Ectodermal cell (in vitro differentiated cells): Measurements from ENCODE around the gene AADAT.
"Not testable (repeated sequence)": the region's sequence is repeated elsewhere in the genome, so short reads cannot be mapped to it uniquely, and the experiment has no call there.

Experiments used
- H3K27ac ChIP-seq: 2 replicates; pipeline ENCODE4 v1.7.0; 2013; ENCODE audit warnings: mild to moderate bottlenecking, low read depth, low read length; ENCODE audit not compliant: insufficient read depth, poor library complexity, severe bottlenecking
- H3K27me3 ChIP-seq: 2 replicates; pipeline ENCODE4 v1.7.0; 2013; ENCODE audit warnings: mild to moderate bottlenecking, low read length; ENCODE audit not compliant: insufficient read depth, control insufficient read depth, poor library complexity, severe bottlenecking
- H3K36me3 ChIP-seq: one replicate; pipeline ENCODE4 v1.7.0; 2013; ENCODE audit warnings: low read length; ENCODE audit not compliant: control insufficient read depth, insufficient read depth
- H3K4me1 ChIP-seq: one replicate; pipeline ENCODE4 v1.7.0; 2013; ENCODE audit warnings: low read length; ENCODE audit not compliant: control insufficient read depth, insufficient read depth
- H3K4me3 ChIP-seq: 2 replicates; pipeline ENCODE4 v1.7.0; 2013; ENCODE audit warnings: low read depth, low read length, control low read depth; ENCODE audit not compliant: insufficient read depth
- H3K9me3 ChIP-seq: 2 replicates; pipeline ENCODE4 v1.7.0; 2013; ENCODE audit warnings: mild to moderate bottlenecking, low read length, moderate library complexity; ENCODE audit not compliant: control insufficient read depth
- WGBS, 2 experiments: methylation state at CpG; one replicate each; pipeline ENCODE4 v1.1.7; 2013; ENCODE audit warnings: missing lambda C conversion rate in 2 of 2; 5-methylcytosine and 5-hydroxymethylcytosine counted together

Gene AADAT

DNA sequence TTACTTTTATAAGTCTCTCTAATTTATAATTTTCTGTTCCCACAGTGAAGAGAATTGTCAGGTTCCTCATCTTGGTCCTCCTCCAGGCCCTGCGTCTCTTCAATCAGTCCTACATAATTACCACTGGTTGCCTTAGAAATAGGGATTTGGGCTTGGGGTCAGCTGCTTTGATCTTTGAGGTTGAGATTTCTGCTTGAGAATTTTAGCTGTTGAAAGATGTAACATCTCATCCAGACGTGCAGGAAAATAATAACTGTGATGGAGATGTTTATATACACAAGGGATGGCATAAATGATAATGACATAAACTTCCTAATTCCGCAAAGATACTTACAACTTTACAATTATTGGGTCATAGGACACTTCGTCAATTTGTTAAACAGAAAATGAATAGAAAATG, 30.3 kb downstream of the AADAT start:
- H3K4me1 ChIP-seq: no peaks in the 10 kb centered on the region
- WGBS, 2 experiments: 82 to 89% methylated on average over 3 to 4 of the region's 4 CpGs
- peaks cover 4% of the 10 kb centered on the region for H3K36me3 ChIP-seq

DNA sequence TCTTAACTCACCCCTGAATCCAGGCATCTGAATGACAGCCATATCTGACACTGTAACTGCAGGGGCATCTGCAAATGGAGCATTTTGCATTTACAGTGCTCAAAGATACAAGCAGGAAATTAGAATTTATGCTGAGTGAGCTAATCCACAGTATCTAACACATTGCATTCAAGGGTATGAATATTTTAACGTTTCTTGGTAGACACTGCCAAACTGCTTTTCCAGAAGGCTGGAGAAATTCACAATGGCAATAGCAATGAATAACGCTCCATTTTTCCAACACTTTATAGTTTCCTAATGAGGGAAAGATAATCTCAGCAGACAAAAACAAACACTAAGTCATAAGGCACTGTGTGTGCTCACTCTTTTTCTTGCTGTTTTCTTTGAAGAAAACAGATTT, 30.9 kb downstream of the AADAT start:
- Histone ChIP-seq H3K27ac (no peak overlapping the region), H3K36me3 (peaks cover 4% of the 10 kb centered on the region), H3K9me3 (no peaks in the 10 kb centered on the region), H3K4me3 (no peak overlapping the region), H3K4me1 (no peaks in the 10 kb centered on the region), H3K27me3 (no peaks in the 10 kb centered on the region)
- 90 to 96% methylated on average over 2 of the region's 2 CpGs for WGBS, 2 experiments

More for the DNA sequence above, 30.3 kb downstream of the AADAT start:
- Histone ChIP-seq H3K27me3 (no peaks in the 10 kb centered on the region), H3K27ac (no peak overlapping the region), H3K9me3 (no peaks in the 10 kb centered on the region), H3K4me3 (no peak overlapping the region)

DNA sequence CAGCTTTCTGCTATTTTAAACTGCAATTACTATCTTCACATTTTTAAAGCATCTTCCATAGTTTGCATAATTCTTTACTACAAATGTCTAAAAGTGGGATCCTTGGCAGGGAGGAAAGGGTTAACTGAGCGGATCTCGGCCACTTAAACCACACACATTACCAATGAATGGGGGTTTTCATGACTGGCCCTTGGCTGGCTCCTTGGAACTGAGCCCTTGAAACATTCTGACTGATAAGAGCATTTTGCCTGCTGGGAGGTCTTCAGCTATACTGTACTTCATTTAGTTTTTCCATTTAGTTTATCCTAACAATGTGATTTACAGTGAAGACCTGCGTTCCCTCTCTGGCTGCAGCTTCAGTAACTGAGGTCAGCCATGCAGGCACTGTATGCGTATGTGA, 31.9 kb downstream of the AADAT start:
- Histone ChIP-seq H3K4me3 (no peak overlapping the region), H3K36me3 (peaks cover 4% of the 10 kb centered on the region), H3K9me3 (no peaks in the 10 kb centered on the region), H3K4me1 (no peaks in the 10 kb centered on the region), H3K27ac (no peak overlapping the region), H3K27me3 (no peaks in the 10 kb centered on the region)
- WGBS, 2 experiments: 82 to 93% methylated on average over 4 of the region's 4 CpGs

DNA sequence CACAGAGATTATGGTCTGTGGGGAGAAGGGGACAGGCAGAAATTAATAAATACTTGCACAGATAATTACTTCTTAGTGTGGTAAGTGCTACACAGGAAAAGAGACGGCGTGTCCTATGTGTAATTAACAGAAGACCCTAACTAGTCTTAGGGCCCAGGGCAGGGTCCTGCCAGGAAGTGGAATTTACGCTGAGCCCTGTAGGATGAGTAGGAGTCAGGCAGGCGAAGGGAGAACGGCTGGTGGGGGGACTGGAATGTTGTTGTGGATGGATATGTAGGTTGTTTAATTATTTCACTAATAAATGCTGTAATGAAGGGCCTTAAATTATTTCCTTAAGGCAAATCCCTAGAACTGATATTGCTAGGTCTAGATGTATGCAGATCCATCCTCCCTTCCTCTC, 36.8 kb downstream of the AADAT start:
- WGBS, 2 experiments: 83 to 92% methylated on average over 5 of the region's 5 CpGs
- H3K27me3 ChIP-seq: no peaks in the 10 kb centered on the region
- H3K9me3 ChIP-seq: no peaks in the 10 kb centered on the region
- no peak overlapping the region for H3K27ac ChIP-seq
- H3K4me1 ChIP-seq: no peaks in the 10 kb centered on the region
- H3K4me3 ChIP-seq: no peak overlapping the region
- H3K36me3 ChIP-seq: no peaks in the 10 kb centered on the region

DNA sequence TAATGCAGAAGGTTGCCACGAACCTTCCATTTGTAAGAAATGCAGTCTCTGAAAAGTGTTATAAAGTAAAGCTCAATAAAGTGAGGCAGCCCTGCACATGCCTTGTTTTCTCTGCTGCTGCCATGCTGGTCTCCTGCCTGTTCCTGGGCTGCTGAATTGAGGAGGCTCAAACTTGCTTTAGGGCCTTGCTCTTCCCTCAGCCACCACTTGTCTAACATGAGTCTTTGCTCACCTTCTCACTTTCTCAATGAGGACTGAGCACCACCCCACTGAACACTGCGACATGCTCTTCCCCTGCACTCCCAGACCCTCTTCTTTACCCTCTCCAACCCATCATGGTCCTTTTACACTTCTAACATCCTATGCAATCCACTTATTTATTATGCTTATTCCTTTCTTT, 38.4 kb downstream of the AADAT start:
- 87 to 97% methylated on average over 2 of the region's 2 CpGs for WGBS, 2 experiments
- no peaks in the 10 kb centered on the region for H3K9me3 ChIP-seq
- H3K27me3 ChIP-seq: no peaks in the 10 kb centered on the region
- no peaks in the 10 kb centered on the region for H3K4me1 ChIP-seq
- H3K4me3 ChIP-seq: no peak overlapping the region
- no peak overlapping the region for H3K27ac ChIP-seq
- no peaks in the 10 kb centered on the region for H3K36me3 ChIP-seq

DNA sequence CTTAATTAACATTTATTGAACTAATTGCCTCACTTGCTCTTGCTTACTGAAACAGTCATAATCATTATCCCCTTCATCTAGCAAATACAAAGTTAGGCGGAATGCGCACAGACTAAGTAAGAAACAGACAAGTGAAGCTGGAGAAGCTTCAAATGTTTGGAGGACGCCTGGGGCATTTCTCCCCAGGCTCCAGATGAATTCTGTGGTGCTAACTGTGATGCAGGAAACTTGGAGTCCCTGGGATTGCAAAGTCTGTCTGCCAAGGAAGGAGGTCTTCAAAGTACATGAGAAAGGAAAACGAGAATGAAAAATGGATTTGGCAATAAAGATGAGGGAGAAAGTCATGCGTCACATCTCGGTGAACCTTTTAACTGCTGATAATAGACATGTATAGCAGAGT, 40.0 kb downstream of the AADAT start:
- Histone ChIP-seq H3K4me1 (no peaks in the 10 kb centered on the region), H3K27ac (no peak overlapping the region), H3K9me3 (no peaks in the 10 kb centered on the region), H3K4me3 (no peak overlapping the region), H3K27me3 (no peaks in the 10 kb centered on the region), H3K36me3 (no peaks in the 10 kb centered on the region)
- WGBS, 2 experiments: 90 to 94% methylated on average over 6 of the region's 6 CpGs

DNA sequence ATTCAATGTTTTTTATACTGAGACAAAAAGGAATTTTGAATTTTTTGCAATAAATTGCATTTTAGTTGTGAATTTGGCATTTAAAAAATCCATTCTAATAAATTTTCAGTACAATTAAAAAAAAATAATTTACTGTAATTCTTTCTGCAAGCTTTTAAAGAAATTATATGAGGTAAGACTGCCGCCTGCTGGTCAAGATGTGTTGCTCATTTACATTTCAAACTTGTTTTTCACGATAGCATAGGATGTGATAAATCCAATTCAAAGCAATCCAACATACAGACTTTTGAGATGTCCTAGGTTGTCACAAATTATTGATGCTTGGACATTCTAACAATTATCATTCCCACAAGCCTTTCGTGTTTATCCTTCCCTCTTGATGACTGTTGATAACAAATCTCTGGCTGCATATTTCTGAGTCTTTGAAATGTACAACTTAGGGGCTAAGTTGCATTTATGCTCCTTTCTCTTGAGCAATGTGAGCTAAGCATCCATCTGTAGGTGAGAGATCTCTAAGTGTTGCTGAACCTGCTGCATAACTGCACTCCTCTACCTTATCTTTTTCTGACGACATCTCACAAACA, 41.9 kb downstream of the AADAT start:
- H3K36me3 ChIP-seq: no peaks in the 10 kb centered on the region
- H3K9me3 ChIP-seq: no peaks in the 10 kb centered on the region
- WGBS, 2 experiments: 52 to 56% methylated on average over 3 to 4 of the region's 4 CpGs

DNA sequence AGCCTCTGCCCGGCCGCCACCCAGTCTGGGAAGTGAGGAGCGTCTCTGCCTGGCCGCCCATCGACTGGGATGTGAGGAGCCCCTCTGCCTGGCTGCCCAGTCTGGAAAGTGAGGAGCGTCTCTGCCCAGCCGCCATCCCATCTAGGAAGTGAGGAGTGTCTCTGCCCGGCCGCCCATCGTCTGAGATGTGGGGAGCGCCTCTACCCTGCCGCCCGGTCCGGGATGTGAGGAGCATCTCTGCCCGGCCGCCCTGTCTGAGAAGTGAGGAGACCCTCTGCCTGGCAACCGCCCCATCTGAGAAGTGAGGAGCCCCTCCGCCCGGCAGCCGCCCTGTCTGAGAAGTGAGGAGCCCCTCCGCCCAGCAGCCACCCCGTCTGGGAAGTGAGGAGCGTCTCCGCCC, 43.6 kb downstream of the AADAT start:
- not testable (repeated sequence) for H3K9me3 ChIP-seq, H3K36me3 ChIP-seq, H3K27ac ChIP-seq, H3K4me1 ChIP-seq, H3K27me3 ChIP-seq, H3K4me3 ChIP-seq
- 94 to 95% methylated on average over 17 of the region's 24 CpGs for WGBS, 2 experiments

More for the DNA sequence above, 41.9 kb downstream of the AADAT start:
- Histone ChIP-seq H3K27ac (no peak overlapping the region), H3K27me3 (no peaks in the 10 kb centered on the region), H3K4me1 (no peaks in the 10 kb centered on the region), H3K4me3 (no peak overlapping the region)

DNA sequence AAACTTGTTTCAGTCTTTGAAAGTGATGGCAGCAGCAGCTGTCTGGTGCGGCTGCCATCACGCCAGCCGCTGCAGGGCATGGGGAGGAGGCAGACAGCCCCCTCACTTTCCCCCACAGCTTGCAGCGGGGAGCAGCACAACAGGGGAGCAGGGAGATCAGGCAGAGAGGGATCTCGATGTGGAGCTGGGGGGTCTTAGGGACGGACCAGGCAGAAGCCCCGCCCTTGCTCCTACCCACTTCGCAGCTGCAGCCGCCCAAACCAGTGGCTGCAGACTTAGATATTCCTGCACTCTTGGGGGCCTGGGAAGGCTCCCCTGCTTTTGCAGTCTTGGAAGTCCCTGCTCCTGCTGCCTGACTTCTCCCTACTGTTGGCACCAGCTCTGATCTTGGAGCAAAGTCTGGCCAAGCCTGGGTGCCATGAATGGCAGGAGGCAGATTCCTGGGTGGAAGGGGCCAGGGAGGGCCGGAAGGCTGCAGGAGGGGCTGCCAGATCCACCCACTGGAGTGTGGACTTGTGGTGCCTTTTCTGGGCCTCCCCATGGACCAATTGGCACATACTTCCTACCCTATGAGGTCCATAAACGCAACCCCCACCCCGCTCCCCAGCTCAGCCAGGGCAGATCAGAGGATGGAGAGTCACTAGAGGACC, 49.6 kb downstream of the AADAT start:
- Histone ChIP-seq H3K27me3 (no peaks in the 10 kb centered on the region), H3K4me3 (no peak overlapping the region), H3K4me1 (no peaks in the 10 kb centered on the region), H3K36me3 (no peaks in the 10 kb centered on the region), H3K27ac (no peak overlapping the region), H3K9me3 (no peaks in the 10 kb centered on the region)
- WGBS, 2 experiments: 93 to 96% methylated on average over 12 of the region's 12 CpGs

DNA sequence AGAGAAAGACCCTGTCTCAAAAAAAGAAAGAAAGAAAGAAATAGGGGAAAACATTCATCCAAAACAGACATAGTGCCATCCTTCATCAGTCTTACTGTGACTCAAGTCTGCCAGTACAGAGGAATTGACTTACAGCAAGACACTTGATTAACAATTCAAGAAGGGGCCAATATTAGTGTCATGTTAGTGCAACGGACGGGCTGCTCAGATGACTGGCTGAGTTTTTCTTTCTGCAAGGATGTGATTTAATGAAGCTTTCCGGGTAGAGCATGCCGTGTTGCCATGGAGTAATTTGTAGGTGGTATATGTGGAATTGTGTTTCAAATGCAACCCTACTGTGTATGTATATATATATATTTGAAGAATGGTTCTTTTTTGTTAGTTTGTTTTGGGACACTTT, 51.0 kb downstream of the AADAT start:
- Histone ChIP-seq H3K9me3 (no peaks in the 10 kb centered on the region), H3K4me1 (no peaks in the 10 kb centered on the region), H3K27ac (no peak overlapping the region), H3K4me3 (no peak overlapping the region), H3K27me3 (no peaks in the 10 kb centered on the region), H3K36me3 (no peaks in the 10 kb centered on the region)
- 82 to 91% methylated on average over 4 of the region's 4 CpGs for WGBS, 2 experiments
